GM12874 (cell line): Measurements from ENCODE around the gene PIGQ.

Experiments
- TF ChIP-seq, protein P1 (sequence below): IDR thresholded peaks from 2 replicates; pipeline ENCODE4 v1.5.1; 2011; ENCODE audit warnings: low read depth, mild to moderate bottlenecking, control low read depth, low read length, moderate library complexity; ENCODE audit not compliant: insufficient read depth

PIGQ gene

GRCh38 chr16:530111-530817, 39.5 kb upstream of the PIGQ start:
- TF ChIP-seq, protein P1, sequence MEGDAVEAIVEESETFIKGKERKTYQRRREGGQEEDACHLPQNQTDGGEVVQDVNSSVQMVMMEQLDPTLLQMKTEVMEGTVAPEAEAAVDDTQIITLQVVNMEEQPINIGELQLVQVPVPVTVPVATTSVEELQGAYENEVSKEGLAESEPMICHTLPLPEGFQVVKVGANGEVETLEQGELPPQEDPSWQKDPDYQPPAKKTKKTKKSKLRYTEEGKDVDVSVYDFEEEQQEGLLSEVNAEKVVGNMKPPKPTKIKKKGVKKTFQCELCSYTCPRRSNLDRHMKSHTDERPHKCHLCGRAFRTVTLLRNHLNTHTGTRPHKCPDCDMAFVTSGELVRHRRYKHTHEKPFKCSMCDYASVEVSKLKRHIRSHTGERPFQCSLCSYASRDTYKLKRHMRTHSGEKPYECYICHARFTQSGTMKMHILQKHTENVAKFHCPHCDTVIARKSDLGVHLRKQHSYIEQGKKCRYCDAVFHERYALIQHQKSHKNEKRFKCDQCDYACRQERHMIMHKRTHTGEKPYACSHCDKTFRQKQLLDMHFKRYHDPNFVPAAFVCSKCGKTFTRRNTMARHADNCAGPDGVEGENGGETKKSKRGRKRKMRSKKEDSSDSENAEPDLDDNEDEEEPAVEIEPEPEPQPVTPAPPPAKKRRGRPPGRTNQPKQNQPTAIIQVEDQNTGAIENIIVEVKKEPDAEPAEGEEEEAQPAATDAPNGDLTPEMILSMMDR = no peak

- TF ChIP-seq, protein P1 = no peak
Measured at GRCh38 chr16:531494-532125, 38.2 kb upstream of the PIGQ start.

- TF ChIP-seq, protein P1 = no peak
Measured at GRCh38 chr16:533391-534123, 36.2 kb upstream of the PIGQ start.

DNA sequence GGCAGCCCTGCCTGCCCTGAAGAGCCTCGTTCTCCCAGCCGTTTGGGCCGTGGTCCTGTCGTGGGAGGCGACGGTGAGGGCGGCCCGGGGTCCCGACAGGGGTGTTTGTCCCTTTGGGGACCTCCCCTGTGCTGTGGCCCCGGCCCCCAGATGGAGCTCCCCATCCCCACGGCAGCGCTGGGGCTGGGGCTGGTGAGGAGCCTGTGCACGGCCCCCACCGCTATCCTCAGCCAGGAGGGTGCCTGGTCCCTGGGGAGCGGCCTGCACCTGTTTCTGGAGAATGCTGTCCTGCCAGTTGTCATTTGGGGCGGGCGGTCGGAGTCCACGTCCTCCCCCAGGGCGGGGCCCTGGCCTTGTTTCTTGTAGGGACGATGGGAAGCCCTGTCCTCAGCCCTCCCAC, 35.6 kb upstream of the PIGQ start:
- TF ChIP-seq, protein P1 = no peak

- TF ChIP-seq, protein P1 = no peak
Measured at GRCh38 chr16:534856-535445, 34.8 kb upstream of the PIGQ start.

DNA sequence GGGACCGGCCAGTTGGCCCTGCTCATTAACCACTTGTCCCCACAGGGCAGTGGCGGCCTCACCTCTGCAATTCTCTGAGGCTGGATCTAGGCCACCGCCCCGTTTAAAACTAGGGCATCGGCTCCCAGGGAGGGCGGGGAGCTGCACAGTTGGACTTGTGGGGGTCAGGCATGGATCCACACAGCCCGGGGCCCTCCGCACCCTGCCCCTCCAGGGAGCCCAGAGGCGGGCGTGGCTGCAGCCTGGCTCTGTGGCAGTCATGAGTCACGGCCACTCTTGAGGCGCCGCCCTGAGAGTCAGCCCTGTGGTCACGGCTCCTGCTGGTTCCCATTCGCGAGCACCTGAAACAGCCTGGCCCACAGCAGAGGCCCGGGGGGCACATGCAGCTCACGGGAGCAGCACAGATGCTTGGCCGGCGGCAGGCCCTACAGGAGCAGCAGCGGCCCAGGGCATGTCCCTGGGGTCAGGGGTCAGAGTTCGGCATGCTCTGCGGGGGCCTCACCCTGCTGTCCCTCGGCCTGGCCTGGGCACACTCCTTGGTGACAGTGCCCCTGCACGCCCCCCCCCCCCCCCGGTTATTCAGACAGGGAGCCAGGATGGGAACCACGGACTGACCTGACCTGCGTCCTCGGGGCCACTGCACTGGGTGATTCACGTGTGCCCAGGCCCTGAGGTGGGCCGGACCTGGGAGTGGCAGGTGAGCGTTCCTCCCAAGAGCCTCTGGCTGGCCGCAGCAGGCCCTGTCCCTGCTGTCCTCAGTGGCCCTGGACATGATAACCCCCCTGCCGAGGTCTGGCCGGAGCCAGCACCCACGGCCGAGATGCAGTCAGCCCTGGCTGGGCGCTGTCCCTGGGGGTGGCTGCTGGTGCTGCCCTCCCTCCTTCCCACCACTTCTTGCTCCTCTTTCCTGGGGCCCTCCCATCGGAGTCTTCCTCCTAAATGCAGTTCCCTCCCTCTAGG, 34.0 kb upstream of the PIGQ start:
- TF ChIP-seq, protein P1 = no peak
